Lung (tissue), 12 donors: Measurements from ENCODE around the gene NUCB2. TPM values are rescaled to one million over a fixed set of nuclear protein-coding genes. Genes with fewer than 3 reads are reported as not detected.

ENCODE experiments used
- ATAC-seq: fragments of 200-7000 bp; cut with Tn5 transposase; one replicate; pipeline ENCODE4 v1.9.1; 2020; ENCODE audit warnings: moderate number of reproducible peaks; ENCODE audit not compliant: insufficient read depth, low FRiP score
- DNase-seq, 3 donors: peaks; one replicate each; pipeline ENCODE4 v3.0.0-alpha.2; 2013 to 2017
- H3K27ac ChIP-seq, 2 donors: one replicate each; pipeline ENCODE4 v1.5.1; 2013; ENCODE audit warnings: mild to moderate bottlenecking in 2 of 2, moderate library complexity in 2 of 2, control low read depth in 1 of 2, inconsistent platforms in 1 of 2, low read depth in 1 of 2, low read length in 1 of 2
- H3K27me3 ChIP-seq, 3 donors: one replicate each; pipeline ENCODE4 v1.5.1; 2013; ENCODE audit warnings: low read length in 2 of 3; ENCODE audit not compliant: control insufficient read depth in 3 of 3, insufficient read depth in 3 of 3
- H3K36me3 ChIP-seq, 4 donors: one replicate each; pipeline ENCODE4 v1.5.1; 2013; ENCODE audit warnings: low read length in 4 of 4, mild to moderate bottlenecking in 1 of 4, moderate library complexity in 1 of 4; ENCODE audit not compliant: control insufficient read depth in 4 of 4, insufficient read depth in 4 of 4
- H3K4me1 ChIP-seq, 5 donors: one replicate each; pipeline ENCODE4 v1.5.1; 2013; ENCODE audit warnings: low read length in 5 of 5, mild to moderate bottlenecking in 2 of 5, moderate library complexity in 1 of 5; ENCODE audit not compliant: control insufficient read depth in 5 of 5, insufficient read depth in 5 of 5
- H3K4me3 ChIP-seq: one replicate; pipeline ENCODE4 v1.5.1; 2013; ENCODE audit warnings: mild to moderate bottlenecking, control low read depth, moderate library complexity
- H3K9ac ChIP-seq, 2 donors: one replicate each; pipeline ENCODE4 v1.5.1; 2013; ENCODE audit warnings: low read length in 2 of 2, control low read depth in 1 of 2; ENCODE audit not compliant: insufficient read depth in 1 of 2
- H3K9me3 ChIP-seq, 4 donors: one replicate each; pipeline ENCODE4 v1.5.1; 2013; ENCODE audit warnings: low read length in 3 of 4, mild to moderate bottlenecking in 1 of 4, moderate library complexity in 1 of 4; ENCODE audit not compliant: control insufficient read depth in 4 of 4, insufficient read depth in 3 of 4
- WGBS, 2 donors: extraction: QIAGEN DNeasy Blood & Tissue Kit; methylation state at CpG; one replicate each; pipeline ENCODE4 v1.1.7; 2013; 5-methylcytosine and 5-hydroxymethylcytosine counted together
- polyA plus RNA-seq, 2 donors: library from polyadenylated mRNA; stranded (reverse); fragments of 200-250 nt; gene quantifications; one replicate each; pipeline ENCODE4 v1.2.1, GENCODE V29; 2013
- total RNA-seq, 2 donors: library from RNA; depleted of rRNA in 1 of 2; stranded (reverse); fragments of >200 nt in 1 of 2; gene quantifications; one replicate each; pipeline ENCODE4 v1.2.1, GENCODE V29; 2014 to 2021
- TF ChIP-seq, protein P1 (sequence below): IDR thresholded peaks from 2 replicates; pipeline ENCODE4 v1.5.1; 2012; ENCODE audit warnings: mild to moderate bottlenecking; ENCODE audit errors: control extremely low read depth, extremely low read depth
- donor health status: control.
- donor health status: control.
- donor health status: Bipolar disorder and iron deficiency.
- donor health status: healthy.
- donor health status: DM: yes; HTN: yes; CAD: no.

NUCB2 gene
- total and polyA plus RNA-seq, 4 donors, result 73.6 to 136 (median 116) TPM

- no peak overlapping the region for H3K4me3 ChIP-seq
- H3K36me3 ChIP-seq, result peaks cover 0 to 14% (median 6%) of the 10 kb centered on the region in 4 donors
- H3K9me3 ChIP-seq, result peaks cover 0 to 37% (median 24%) of the 10 kb centered on the region in 4 donors
- no peaks in the 10 kb centered on the region for H3K27me3 ChIP-seq
- DNase-seq (no peak), ATAC-seq (no peak)
- no peak overlapping the region for H3K27ac ChIP-seq
- no peak overlapping the region for H3K9ac ChIP-seq
- TF ChIP-seq, protein P1, sequence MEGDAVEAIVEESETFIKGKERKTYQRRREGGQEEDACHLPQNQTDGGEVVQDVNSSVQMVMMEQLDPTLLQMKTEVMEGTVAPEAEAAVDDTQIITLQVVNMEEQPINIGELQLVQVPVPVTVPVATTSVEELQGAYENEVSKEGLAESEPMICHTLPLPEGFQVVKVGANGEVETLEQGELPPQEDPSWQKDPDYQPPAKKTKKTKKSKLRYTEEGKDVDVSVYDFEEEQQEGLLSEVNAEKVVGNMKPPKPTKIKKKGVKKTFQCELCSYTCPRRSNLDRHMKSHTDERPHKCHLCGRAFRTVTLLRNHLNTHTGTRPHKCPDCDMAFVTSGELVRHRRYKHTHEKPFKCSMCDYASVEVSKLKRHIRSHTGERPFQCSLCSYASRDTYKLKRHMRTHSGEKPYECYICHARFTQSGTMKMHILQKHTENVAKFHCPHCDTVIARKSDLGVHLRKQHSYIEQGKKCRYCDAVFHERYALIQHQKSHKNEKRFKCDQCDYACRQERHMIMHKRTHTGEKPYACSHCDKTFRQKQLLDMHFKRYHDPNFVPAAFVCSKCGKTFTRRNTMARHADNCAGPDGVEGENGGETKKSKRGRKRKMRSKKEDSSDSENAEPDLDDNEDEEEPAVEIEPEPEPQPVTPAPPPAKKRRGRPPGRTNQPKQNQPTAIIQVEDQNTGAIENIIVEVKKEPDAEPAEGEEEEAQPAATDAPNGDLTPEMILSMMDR, result no peak
- no peaks in the 10 kb centered on the region for H3K4me1 ChIP-seq
- 86 to 89% methylated on average over 5 of the region's 5 CpGs for WGBS, 2 donors
Observed at GRCh38 chr11:17375547-17375946, 99.0 kb downstream of the NUCB2 start.

GRCh38 chr11:17376493-17376892, 100.0 kb downstream of the NUCB2 start:
- DNase-seq, result no peak
- Histone ChIP-seq H3K9ac (no peak overlapping the region), H3K36me3 (peaks cover 0 to 13% (median 5%) of the 10 kb centered on the region in 4 donors), H3K27me3 (no peaks in the 10 kb centered on the region), H3K4me1 (no peaks in the 10 kb centered on the region), H3K27ac (no peak overlapping the region), H3K4me3 (no peak overlapping the region), H3K9me3 (peaks cover 0 to 27% (median 20%) of the 10 kb centered on the region in 4 donors)
- WGBS, 2 donors, result 77 to 88% methylated on average over 3 of the region's 3 CpGs
- TF ChIP-seq, protein P1, result no peak
- ATAC-seq, result no peak

DNA sequence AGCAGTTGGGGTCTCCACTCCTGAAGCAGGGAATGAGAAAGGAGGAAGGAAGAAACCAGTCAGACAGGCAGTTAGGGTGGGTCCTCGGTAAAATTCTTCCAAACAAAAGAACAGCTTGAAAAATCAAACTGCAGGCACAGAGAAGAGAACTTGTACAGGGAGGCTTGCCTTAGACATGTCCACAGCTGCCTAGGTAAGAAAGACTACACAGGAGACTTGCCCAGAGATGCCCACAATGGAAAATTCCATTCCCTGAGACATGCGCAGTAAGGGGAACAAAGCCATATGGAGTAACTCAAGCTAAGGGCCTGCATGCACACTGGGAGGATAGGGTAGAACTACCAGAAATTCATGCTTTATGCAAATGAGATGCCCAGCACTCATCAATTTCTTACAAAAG, 102.1 kb downstream of the NUCB2 start:
- ATAC-seq (no peak), DNase-seq (no peak)
- no peak overlapping the region for H3K27ac ChIP-seq
- H3K36me3 ChIP-seq, result peaks cover 0 to 7% (median 0%) of the 10 kb centered on the region in 4 donors
- no peaks in the 10 kb centered on the region for H3K27me3 ChIP-seq
- whole genome bisulfite sequencing, 2 donors, result 72 to 81% methylated on average over 2 of the region's 2 CpGs
- H3K9me3 ChIP-seq, result peaks cover 0 to 9% (median 3%) of the 10 kb centered on the region in 4 donors
- H3K4me3 ChIP-seq, result no peak overlapping the region
- TF ChIP-seq, protein P1, result no peak
- no peaks in the 10 kb centered on the region for H3K4me1 ChIP-seq
- no peak overlapping the region for H3K9ac ChIP-seq
